Mucosa of descending colon (tissue), 3 donors: Measurements from ENCODE around the gene SDR42E2. TPM values are rescaled to one million over a fixed set of nuclear protein-coding genes. Genes with fewer than 3 reads are reported as not detected.
"Not testable (repeated sequence)": the region's sequence is repeated elsewhere in the genome, so short reads cannot be mapped to it uniquely, and the experiment has no call there.

Source experiments
- ATAC-seq: fragments of 200-7000 bp; cut with Tn5 transposase; one replicate; pipeline ENCODE4 v1.9.1; 2020; ENCODE audit warnings: mild to moderate bottlenecking, moderate library complexity
- DNase-seq, 3 donors: peaks; one replicate each; pipeline ENCODE4 v3.0.0-alpha.2; 2020
- H3K36me3 ChIP-seq: fragments of 200-600 bp; one replicate; pipeline ENCODE4 v1.8.0; 2021; ENCODE audit warnings: low read depth, mild to moderate bottlenecking
- H3K4me1 ChIP-seq: fragments of 200-600 bp; one replicate; pipeline ENCODE4 v1.8.0; 2021; ENCODE audit warnings: low read depth, mild to moderate bottlenecking
- H3K4me3 ChIP-seq: fragments of 200-600 bp; one replicate; pipeline ENCODE4 v1.8.0; 2021; ENCODE audit warnings: mild to moderate bottlenecking
- H3K9me3 ChIP-seq: fragments of 200-600 bp; one replicate; pipeline ENCODE4 v1.8.0; 2021; ENCODE audit warnings: mild to moderate bottlenecking
- CTCF ChIP-seq: fragments of 200-600 bp; IDR thresholded peaks from one replicate; pipeline ENCODE4 v1.8.0; 2022; ENCODE audit warnings: antibody characterized with exemption, mild to moderate bottlenecking
- intact Hi-C, 2 donors: fragments of 100-400 bp; cut with DNase I in 1 of 2; cut with micrococcal nuclease in 1 of 2; formaldehyde crosslinking; loops; one replicate each; pipeline versions ENCODE4 v1.11.0 to v1.11.1; 2022; cut with DNase I, micrococcal nuclease
- total RNA-seq, 3 donors: library from RNA; stranded (reverse); fragmentation: NEBNext Ultra II Directional in 2 of 3; extraction: Animal tissue kit (Norgen Biotek cat#: 25700) in 2 of 3; gene quantifications; one replicate each; pipeline versions ENCODE4 v1.2.1 to v1.2.4, GENCODE V29; 2021 to 2023
- donor health status: DM: no; HTN: no; CAD: no; lungs with moderate emphysema.
- donor health status: DM: no; HTN: no; CAD: no.
- donor health status: DM: no; HTN: yes; CAD: no.

SDR42E2 gene
- total RNA-seq, 3 donors from 2014 or later, result not detected

- no peak for ATAC-seq
Measured at GRCh38 chr16:22163806-22164205, 1.5 kb downstream of the SDR42E2 start.

GRCh38 chr16:22164482-22164881 is 2.2 kb downstream of the SDR42E2 start:
- TF ChIP-seq CTCF, result no peak
- peaks cover 8% of the 10 kb centered on the region for H3K4me1 ChIP-seq
- no peaks in the 10 kb centered on the region for H3K36me3 ChIP-seq
- DNase-seq, result no peak
- H3K4me3 ChIP-seq, result no peak overlapping the region
- intact Hi-C loops, result loop anchor here in 1 of 2 donors (10.0 kb wide), 1 partner anchor 60 kb away; no protein-coding TSS in a partner anchor
- no peaks in the 10 kb centered on the region for H3K9me3 ChIP-seq
- ATAC-seq, result no peak

More at GRCh38 chr16:22163806-22164205, 1.5 kb downstream of the SDR42E2 start:
- Histone ChIP-seq H3K4me3 (no peak overlapping the region), H3K9me3 (no peaks in the 10 kb centered on the region), H3K4me1 (peaks cover 8% of the 10 kb centered on the region), H3K36me3 (no peaks in the 10 kb centered on the region)
- DNase-seq, result no peak
- TF ChIP-seq CTCF, result no peak
- intact Hi-C loops, result loop anchor here in 1 of 2 donors (10.0 kb wide), 1 partner anchor 59 kb away; no protein-coding TSS in a partner anchor

GRCh38 chr16:22165508-22166285 is 3.4 kb downstream of the SDR42E2 start:
- no peak for DNase-seq
- Histone ChIP-seq H3K4me3 (no peak overlapping the region), H3K4me1 (peaks cover 8% of the 10 kb centered on the region), H3K36me3 (no peaks in the 10 kb centered on the region), H3K9me3 (no peaks in the 10 kb centered on the region)
- TF ChIP-seq CTCF, result no peak
- ATAC-seq, result no peak
- intact Hi-C loops, result loop anchor here in 1 of 2 donors (10.0 kb wide), 1 partner anchor 61 kb away; no protein-coding TSS in a partner anchor

GRCh38 chr16:22171953-22172352 is 9.6 kb downstream of the SDR42E2 start:
- Histone ChIP-seq H3K9me3 (no peaks in the 10 kb centered on the region), H3K36me3 (no peaks in the 10 kb centered on the region), H3K4me3 (no peak overlapping the region), H3K4me1 (no peaks in the 10 kb centered on the region)
- TF ChIP-seq CTCF, result no peak
- intact Hi-C loops, result no loop called here
- ATAC-seq, result no peak
- DNase-seq, result no peak

GRCh38 chr16:22172642-22173041 is 10.3 kb downstream of the SDR42E2 start:
- H3K36me3 ChIP-seq, intact Hi-C loops, H3K4me3 ChIP-seq, H3K4me1 ChIP-seq, ATAC-seq, H3K9me3 ChIP-seq, DNase-seq: not testable (repeated sequence)

- Histone ChIP-seq H3K36me3 (no peaks in the 10 kb centered on the region), H3K9me3 (no peaks in the 10 kb centered on the region), H3K4me3 (no peak overlapping the region), H3K4me1 (no peaks in the 10 kb centered on the region)
- no peak for TF ChIP-seq CTCF
- DNase-seq (no peak), ATAC-seq (no peak)
- intact Hi-C loops, result no loop called here
Measured at GRCh38 chr16:22174642-22175041, 12.3 kb downstream of the SDR42E2 start.
